NCI-H748 treated with DMSO at 0.1 percent for 48 hours (cell line): ENCODE measurements around the gene PDE4DIP.
"Not testable (repeated sequence)": the region's sequence is repeated elsewhere in the genome, so short reads cannot be mapped to it uniquely, and the experiment has no call there.

ENCODE experiments used
- DNase-seq: peaks from one replicate; lab custom pipeline; 2025; lab: John Stamatoyannopoulos, UW

Gene PDE4DIP

GRCh38 chr1:148921047-148921446 is 76.8 kb downstream of the PDE4DIP start:
- DNase-seq = not testable (repeated sequence)

GRCh38 chr1:148923798-148924197 is 79.6 kb downstream of the PDE4DIP start:
- not testable (repeated sequence) for DNase-seq

- DNase-seq = not testable (repeated sequence)
Observed at GRCh38 chr1:148927645-148928044, 83.4 kb downstream of the PDE4DIP start.

- DNase-seq = not testable (repeated sequence)
Observed at GRCh38 chr1:148929253-148929652, 85.0 kb downstream of the PDE4DIP start.

- not testable (repeated sequence) for DNase-seq
Observed at GRCh38 chr1:148935381-148936002, 91.3 kb downstream of the PDE4DIP start.

GRCh38 chr1:148942906-148943305 is 98.7 kb downstream of the PDE4DIP start:
- not testable (repeated sequence) for DNase-seq

- DNase-seq = not testable (repeated sequence)
Observed at GRCh38 chr1:148945130-148945529, 100.9 kb downstream of the PDE4DIP start.

GRCh38 chr1:148948768-148949167 is 104.5 kb downstream of the PDE4DIP start:
- not testable (repeated sequence) for DNase-seq

GRCh38 chr1:148951336-148952227 is 107.4 kb downstream of the PDE4DIP start:
- not testable (repeated sequence) for DNase-seq

- DNase-seq = not testable (repeated sequence)
Observed at GRCh38 chr1:148952253-148952937, 108.2 kb downstream of the PDE4DIP start.

GRCh38 chr1:148952938-148953616 is 108.8 kb downstream of the PDE4DIP start:
- not testable (repeated sequence) for DNase-seq

- DNase-seq = not testable (repeated sequence)
Observed at GRCh38 chr1:148953730-148954129, 109.5 kb downstream of the PDE4DIP start.

GRCh38 chr1:148958343-148958742 is 114.1 kb downstream of the PDE4DIP start:
- not testable (repeated sequence) for DNase-seq

GRCh38 chr1:148960212-148961000 is 116.2 kb downstream of the PDE4DIP start:
- DNase-seq = not testable (repeated sequence)

- DNase-seq = not testable (repeated sequence)
Observed at GRCh38 chr1:148962127-148962857, 118.1 kb downstream of the PDE4DIP start.

- not testable (repeated sequence) for DNase-seq
Observed at GRCh38 chr1:148966084-148966483, 121.9 kb downstream of the PDE4DIP start.

- DNase-seq = not testable (repeated sequence)
Observed at GRCh38 chr1:148967580-148967979, 123.4 kb downstream of the PDE4DIP start.

GRCh38 chr1:148968682-148969081 is 124.5 kb downstream of the PDE4DIP start:
- not testable (repeated sequence) for DNase-seq

- DNase-seq = not testable (repeated sequence)
Observed at GRCh38 chr1:148969126-148969525, 124.9 kb downstream of the PDE4DIP start.

GRCh38 chr1:148975453-148975852 is 131.2 kb downstream of the PDE4DIP start:
- DNase-seq = not testable (repeated sequence)
